Breast epithelium (tissue), 4 donors: Measurements from ENCODE around the gene ZACN. TPM values are rescaled to one million over a fixed set of nuclear protein-coding genes. Genes with fewer than 3 reads are reported as not detected.
"Not testable (repeated sequence)": the region's sequence is repeated elsewhere in the genome, so short reads cannot be mapped to it uniquely, and the experiment has no call there.

Experiments
- DNase-seq, 2 donors: peaks; one replicate each; pipeline ENCODE4 v3.0.0-alpha.2; 2019; ENCODE audit warnings: low spot score in 2 of 2
- H3K27ac ChIP-seq, 2 donors: fragments of 200-600 bp; sonication (generic) in 1 of 2; one replicate each; pipeline ENCODE4 v1.5.1; 2016 to 2019; ENCODE audit warnings: mild to moderate bottlenecking in 1 of 2
- H3K27me3 ChIP-seq, 2 donors: fragments of 200-600 bp; sonication (generic) in 1 of 2; one replicate each; pipeline versions ENCODE4 v1.5.1 to v1.6.0; 2017 to 2019; ENCODE audit warnings: control low read depth in 1 of 2, mild to moderate bottlenecking in 1 of 2
- H3K36me3 ChIP-seq: fragments of 200-600 bp; one replicate; pipeline ENCODE4 v1.5.1; 2019
- H3K4me1 ChIP-seq, 2 donors: fragments of 200-600 bp; sonication (generic); one replicate each; pipeline ENCODE4 v1.5.1; 2016 to 2019; ENCODE audit warnings: control low read depth in 1 of 2
- H3K4me3 ChIP-seq, 3 donors: fragments of 200-600 bp; sonication (generic); 1 replicate in 2 of 3; 2 replicates in 1 of 3; pipeline ENCODE4 v1.5.1; 2016 to 2019; ENCODE audit warnings: mild to moderate bottlenecking in 3 of 3, moderate library complexity in 2 of 3
- H3K9me3 ChIP-seq, 2 donors: fragments of 200-600 bp; sonication (generic) in 1 of 2; one replicate each; pipeline ENCODE4 v1.5.1; 2016 to 2019; ENCODE audit warnings: control low read depth in 1 of 2
- POLR2A ChIP-seq: fragments of 450-650 bp; IDR thresholded peaks from one replicate; pipeline ENCODE4 v1.6.1; 2016; ENCODE audit warnings: antibody characterized with exemption, mild to moderate bottlenecking, moderate library complexity
- POLR2AphosphoS5 ChIP-seq, 3 donors: sonication (generic); formaldehyde crosslinking; IDR thresholded peaks; one replicate each; pipeline ENCODE4 v1.6.1; 2017; ENCODE audit warnings: antibody characterized with exemption in 3 of 3
- intact Hi-C: fragments of 100-400 bp; cut with DNase I; formaldehyde crosslinking; loops from one replicate; pipeline ENCODE4 v1.15.1; 2023; ENCODE audit warnings: low total_unique reads
- total RNA-seq, 3 donors: library from RNA; depleted of rRNA; stranded (reverse); fragments of >200 nt; gene quantifications; one replicate each; pipeline ENCODE4 v1.1.0, GENCODE V29; 2016
- TF ChIP-seq, protein P1 (sequence below), 3 donors: fragments of 450-650 bp; IDR thresholded peaks; one replicate each; pipeline ENCODE4 v1.5.1; 2016 to 2017; ENCODE audit warnings: antibody characterized with exemption in 3 of 3, mild to moderate bottlenecking in 3 of 3, moderate library complexity in 3 of 3

Gene ZACN
- total RNA-seq, 3 donors from 2014 or later: not detected

DNA sequence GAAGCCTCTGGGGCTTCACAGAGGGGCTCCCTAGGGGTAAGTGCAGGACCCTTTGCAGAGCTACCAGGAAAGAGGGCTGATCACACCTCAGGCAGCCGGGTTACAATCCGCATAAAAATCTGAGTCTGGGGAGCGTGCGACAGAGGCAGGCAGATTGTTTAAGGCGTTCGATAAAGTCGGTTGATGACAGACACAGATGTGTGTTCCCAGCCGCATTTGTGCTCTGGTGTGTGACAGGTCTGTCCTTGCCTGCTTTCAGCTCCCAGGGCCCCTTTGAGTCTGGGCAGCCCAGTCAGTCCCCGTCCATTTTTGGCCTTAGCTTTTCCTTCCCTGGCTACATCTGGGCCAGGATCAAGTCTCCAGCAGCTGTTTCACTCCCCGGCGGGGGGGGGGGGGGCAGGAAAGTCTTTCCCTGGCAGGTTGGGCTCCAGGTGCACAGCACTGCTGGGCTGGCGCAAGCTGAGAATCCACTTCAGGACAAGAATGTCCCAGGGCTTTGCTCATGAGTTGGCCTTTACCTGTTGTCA lies 1.3 kb upstream of the ZACN start:
- intact Hi-C loops: no loop called here
- DNase-seq: no peak
- Histone ChIP-seq H3K27ac (no peak overlapping the region), H3K4me3 (no peak overlapping the region), H3K4me1 (peaks cover 14 to 22% of the 10 kb centered on the region in 2 donors), H3K27me3 (peaks cover 26 to 60% of the 10 kb centered on the region in 2 donors), H3K36me3 (no peaks in the 10 kb centered on the region), H3K9me3 (no peaks in the 10 kb centered on the region)
- TF ChIP-seq POLR2AphosphoS5 (IDR thresholded peaks at IDR 0.05): no peak
- TF ChIP-seq POLR2A: no peak
- TF ChIP-seq, protein P1, sequence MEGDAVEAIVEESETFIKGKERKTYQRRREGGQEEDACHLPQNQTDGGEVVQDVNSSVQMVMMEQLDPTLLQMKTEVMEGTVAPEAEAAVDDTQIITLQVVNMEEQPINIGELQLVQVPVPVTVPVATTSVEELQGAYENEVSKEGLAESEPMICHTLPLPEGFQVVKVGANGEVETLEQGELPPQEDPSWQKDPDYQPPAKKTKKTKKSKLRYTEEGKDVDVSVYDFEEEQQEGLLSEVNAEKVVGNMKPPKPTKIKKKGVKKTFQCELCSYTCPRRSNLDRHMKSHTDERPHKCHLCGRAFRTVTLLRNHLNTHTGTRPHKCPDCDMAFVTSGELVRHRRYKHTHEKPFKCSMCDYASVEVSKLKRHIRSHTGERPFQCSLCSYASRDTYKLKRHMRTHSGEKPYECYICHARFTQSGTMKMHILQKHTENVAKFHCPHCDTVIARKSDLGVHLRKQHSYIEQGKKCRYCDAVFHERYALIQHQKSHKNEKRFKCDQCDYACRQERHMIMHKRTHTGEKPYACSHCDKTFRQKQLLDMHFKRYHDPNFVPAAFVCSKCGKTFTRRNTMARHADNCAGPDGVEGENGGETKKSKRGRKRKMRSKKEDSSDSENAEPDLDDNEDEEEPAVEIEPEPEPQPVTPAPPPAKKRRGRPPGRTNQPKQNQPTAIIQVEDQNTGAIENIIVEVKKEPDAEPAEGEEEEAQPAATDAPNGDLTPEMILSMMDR (IDR thresholded peaks at IDR 0.05): no peak

DNA sequence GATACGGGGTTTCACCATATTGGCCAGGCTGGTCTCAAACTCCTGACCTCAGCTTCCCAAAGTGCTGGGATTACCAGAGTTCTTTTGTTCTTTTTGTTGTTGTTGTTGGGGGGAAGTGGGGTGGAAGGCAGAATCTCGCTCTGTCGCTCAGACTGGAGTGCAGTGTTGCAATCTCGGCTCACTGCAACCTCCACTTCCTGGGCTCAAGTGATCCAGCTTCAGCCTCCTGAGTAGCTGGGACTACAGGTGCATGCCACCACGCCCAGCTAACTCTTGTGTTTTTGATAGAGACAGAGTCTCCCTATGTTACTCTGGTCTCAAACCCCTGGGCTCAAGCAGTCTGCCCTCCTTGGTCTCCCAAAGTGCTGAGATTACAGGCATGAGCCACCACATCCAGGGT lies 612 bp upstream of the ZACN start:
- H3K27ac ChIP-seq, intact Hi-C loops, H3K36me3 ChIP-seq, H3K9me3 ChIP-seq, DNase-seq, H3K4me3 ChIP-seq: not testable (repeated sequence)
- peaks cover 26 to 60% of the 10 kb centered on the region in 2 donors for H3K27me3 ChIP-seq
- H3K4me1 ChIP-seq: peaks cover 14 to 22% of the 10 kb centered on the region in 2 donors

DNA sequence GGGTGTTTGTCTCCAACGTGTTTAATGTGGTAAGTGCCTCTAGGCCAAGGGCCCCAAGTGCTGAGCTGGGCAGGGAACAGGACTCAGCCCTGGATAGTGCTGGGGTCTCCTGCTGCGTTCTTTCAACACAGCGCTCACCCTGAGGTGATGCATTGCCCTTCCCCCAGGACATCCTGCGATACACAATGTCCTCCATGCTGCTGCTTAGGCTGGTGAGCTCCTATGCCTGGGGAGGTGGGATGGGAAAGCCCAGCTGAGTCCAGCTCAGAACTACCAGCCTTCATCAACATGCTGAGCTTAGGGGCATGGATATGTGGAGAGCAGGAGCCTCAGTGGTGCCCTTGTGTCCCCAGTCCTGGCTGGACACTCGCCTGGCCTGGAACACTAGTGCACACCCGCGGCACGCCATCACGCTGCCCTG lies 563 bp downstream of the ZACN start:
- Histone ChIP-seq H3K27me3 (peaks cover 20 to 48% of the 10 kb centered on the region in 2 donors), H3K9me3 (no peaks in the 10 kb centered on the region), H3K27ac (no peak overlapping the region), H3K4me1 (peaks cover 14 to 18% of the 10 kb centered on the region in 2 donors), H3K36me3 (no peaks in the 10 kb centered on the region), H3K4me3 (no peak overlapping the region)
- intact Hi-C loops: no loop called here
- TF ChIP-seq POLR2A: no peak
- no peak for TF ChIP-seq POLR2AphosphoS5 (IDR thresholded peaks at IDR 0.05)
- TF ChIP-seq, protein P1 (IDR thresholded peaks at IDR 0.05): no peak
- no peak for DNase-seq

DNA sequence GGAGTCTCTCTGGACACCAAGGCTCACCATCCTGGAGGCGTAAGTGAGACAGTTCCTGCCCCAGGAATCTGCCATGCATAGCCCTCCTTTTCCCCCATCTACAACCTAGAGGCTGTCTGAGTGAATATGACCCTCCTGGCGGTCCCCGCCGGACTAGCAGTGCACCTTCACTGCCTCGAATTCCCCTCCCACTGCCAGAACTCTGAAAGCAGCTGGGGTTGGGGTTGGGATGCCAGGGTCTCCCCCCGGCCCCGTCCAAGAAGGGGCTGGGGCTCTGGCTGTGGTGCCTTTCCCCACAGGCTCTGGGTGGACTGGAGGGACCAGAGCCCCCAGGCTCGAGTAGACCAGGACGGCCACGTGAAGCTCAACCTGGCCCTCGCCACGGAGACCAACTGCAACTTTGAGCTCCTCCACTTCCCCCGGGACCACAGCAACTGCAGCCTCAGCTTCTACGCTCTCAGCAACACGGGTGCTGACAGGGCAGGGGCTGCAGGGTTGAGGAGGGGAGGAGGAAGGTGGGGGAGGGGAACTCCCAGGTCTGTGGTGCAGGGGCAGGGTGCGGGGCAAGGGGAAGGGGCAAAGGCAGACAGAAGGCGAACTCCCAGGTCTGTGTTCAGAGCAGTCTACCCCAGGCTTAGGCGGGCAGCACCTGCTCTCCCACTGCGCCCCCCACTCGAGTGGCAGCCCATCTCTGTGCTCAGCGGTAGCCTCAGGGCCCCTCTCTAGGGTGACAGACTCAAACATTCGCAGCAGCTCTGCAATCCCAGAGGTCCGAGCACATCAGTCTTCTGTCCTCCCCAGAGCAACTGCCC lies 1.2 kb downstream of the ZACN start:
- H3K27me3 ChIP-seq: peaks cover 14 to 42% of the 10 kb centered on the region in 2 donors
- intact Hi-C loops: no loop called here

DNA sequence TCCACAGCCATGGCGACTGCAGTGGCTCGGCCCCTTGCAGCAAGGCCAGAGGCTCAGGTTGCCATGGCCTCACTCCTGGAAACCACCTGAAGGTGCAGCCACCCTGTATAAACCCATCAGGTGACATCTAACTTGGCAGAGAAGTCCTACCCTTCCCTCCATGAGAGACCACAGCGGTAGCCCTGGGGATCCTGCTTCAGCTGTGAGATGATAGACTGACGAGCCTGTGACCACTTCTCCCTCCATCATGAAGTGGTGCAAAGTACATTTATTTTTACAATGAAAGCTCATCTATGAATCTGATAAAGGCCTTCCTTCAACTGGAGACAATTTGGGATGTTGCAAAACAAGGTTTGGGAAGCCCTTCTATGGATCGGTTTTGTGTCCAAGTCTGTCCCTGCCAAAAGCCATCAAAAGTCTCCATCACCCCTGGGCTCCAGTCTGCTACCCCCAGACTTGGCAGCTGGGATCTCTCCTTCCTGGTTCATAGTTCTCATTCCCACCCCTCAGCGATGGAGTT lies 1.8 kb downstream of the ZACN start:
- Histone ChIP-seq H3K4me1 (peaks cover 5 to 8% of the 10 kb centered on the region in 2 donors), H3K27me3 (peaks cover 11 to 35% of the 10 kb centered on the region in 2 donors), H3K36me3 (peaks cover 6% of the 10 kb centered on the region), H3K9me3 (no peaks in the 10 kb centered on the region), H3K27ac (no peak overlapping the region), H3K4me3 (no peak overlapping the region)
- no peak for DNase-seq
- TF ChIP-seq POLR2AphosphoS5 (IDR thresholded peaks at IDR 0.05) (no peak), POLR2A (no peak)
- TF ChIP-seq, protein P1 (IDR thresholded peaks at IDR 0.05): no peak
- intact Hi-C loops: no loop called here

More for the DNA sequence above, 1.2 kb downstream of the ZACN start:
- H3K27ac ChIP-seq: no peak overlapping the region
- no peaks in the 10 kb centered on the region for H3K9me3 ChIP-seq
- peaks cover 11 to 12% of the 10 kb centered on the region in 2 donors for H3K4me1 ChIP-seq
- H3K36me3 ChIP-seq: peaks cover 4% of the 10 kb centered on the region
- no peak for DNase-seq
- TF ChIP-seq, protein P1 (IDR thresholded peaks at IDR 0.05): no peak
- TF ChIP-seq POLR2AphosphoS5 (IDR thresholded peaks at IDR 0.05) (no peak), POLR2A (no peak)
- no peak overlapping the region for H3K4me3 ChIP-seq
